ENCODE results near the gene MTR. TPM values are rescaled to one million over a fixed set of nuclear protein-coding genes. Genes with fewer than 3 reads are reported as not detected.

Gene MTR
- 10 to 100 TPM; 21.0 to 44.0 (median 29.3) TPM for total RNA-seq

GRCh38 chr1:236795035-236795756, at the start of gene MTR:
MTR (plus strand) TSS chr1:236795292; CDS start chr1:236795704, 412 bp downstream.
- TF ChIP-seq EP300 (IDR thresholded peaks at IDR 0.05), result no peak
- peak in 3 of 4 donors; percentile 82 to 91 (median 87) for TF ChIP-seq POLR2A (IDR thresholded peaks at IDR 0.05)
- peak in 1 of 6 experiments; percentile 17 for TF ChIP-seq CTCF (IDR thresholded peaks at IDR 0.05)
- peak; percentile 72 to 83 for TF ChIP-seq POLR2AphosphoS5 (IDR thresholded peaks at IDR 0.05)
- WGBS, 2 donors, result 0 to 3% methylated on average over 16 to 38 of the region's 67 CpGs
- Histone ChIP-seq H3K27ac (peak within 1 kb of the TSS; percentile 89 to 94 (median 89)), H3K36me3 (no peaks in the 10 kb centered on the region), H3K4me3 (peak within 1 kb of the TSS; percentile 68 to 94 (median 82)), H3K9me3 (no peaks in the 10 kb centered on the region), H3K4me1 (peaks cover 11 to 30% (median 18%) of the 10 kb centered on the region in 4 donors), H3K27me3 (no peaks in the 10 kb centered on the region)
- ATAC-seq (ENCODE audit: low FRiP score in 2 of 2) (peak; percentile 99 to 100), DNase-seq (peak; percentile 95 to 98)

DNA sequence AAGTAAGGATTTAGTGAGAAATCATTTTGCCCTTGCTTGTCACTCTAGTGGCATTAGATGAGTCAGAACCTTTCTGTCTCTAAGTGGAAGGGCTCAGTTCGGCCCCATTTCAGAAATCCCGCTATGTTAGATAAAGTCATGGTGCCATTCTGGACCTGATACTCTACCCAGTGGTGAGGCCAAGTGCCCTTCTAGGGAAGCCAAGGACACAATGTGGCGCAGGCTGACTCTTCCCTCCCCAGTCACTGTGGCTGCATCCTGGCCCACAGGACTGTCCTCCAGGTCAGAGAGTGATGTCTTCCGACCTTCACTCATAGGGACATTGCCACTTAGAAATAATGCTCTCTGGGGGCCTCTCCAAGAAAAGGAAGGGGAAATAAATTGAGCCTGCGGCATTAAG, 48.3 kb upstream of the MTR start:
- TF ChIP-seq CTCF (IDR thresholded peaks at IDR 0.05) (no peak), EP300 (IDR thresholded peaks at IDR 0.05) (no peak), POLR2AphosphoS5 (IDR thresholded peaks at IDR 0.05) (no peak), POLR2A (IDR thresholded peaks at IDR 0.05) (no peak)
- H3K4me1 ChIP-seq, result no peaks in the 10 kb centered on the region
- no peaks in the 10 kb centered on the region for H3K9me3 ChIP-seq
- WGBS, 2 donors, result 87 to 88% methylated on average over 5 of the region's 5 CpGs
- DNase-seq (no peak), ATAC-seq (ENCODE audit: low FRiP score in 2 of 2) (no peak)
- no peak overlapping the region for H3K4me3 ChIP-seq
- no peak overlapping the region for H3K27ac ChIP-seq
- H3K27me3 ChIP-seq, result no peaks in the 10 kb centered on the region
- H3K36me3 ChIP-seq, result peaks cover 0 to 3% (median 0%) of the 10 kb centered on the region in 4 donors

DNA sequence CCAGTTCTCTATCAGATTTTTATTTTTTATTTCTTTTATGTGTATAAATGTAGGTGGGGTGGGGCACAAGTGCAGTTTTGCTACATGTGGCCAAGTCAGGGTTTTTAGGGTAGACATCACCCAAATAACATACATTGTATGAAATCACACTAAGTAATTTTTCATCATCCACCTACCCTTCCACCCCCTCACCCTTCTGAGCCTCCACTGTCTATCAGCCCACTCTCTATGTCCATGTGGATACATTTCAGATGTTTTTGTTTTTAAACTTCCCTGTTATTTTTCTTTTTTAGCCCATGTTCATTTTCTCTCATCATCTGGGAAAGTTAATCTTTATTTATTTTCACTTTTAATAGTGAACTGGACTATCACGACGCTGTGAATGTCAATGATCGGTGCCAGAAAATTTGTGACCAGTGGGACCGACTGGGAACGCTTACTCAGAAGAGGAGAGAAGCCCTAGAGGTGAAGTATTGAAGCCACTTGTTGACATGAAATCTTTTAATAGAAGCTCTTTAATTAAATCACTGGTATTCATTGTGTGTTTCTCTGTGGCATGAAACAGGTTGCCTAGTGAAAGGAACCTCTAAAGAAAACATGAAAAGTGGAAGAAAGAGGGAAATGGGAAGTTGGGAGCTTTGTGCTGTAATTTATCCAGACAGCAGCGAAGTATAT, 47.6 kb upstream of the MTR start:
- DNase-seq (no peak), ATAC-seq (ENCODE audit: low FRiP score in 2 of 2) (no peak)
- H3K27ac ChIP-seq, result no peak overlapping the region
- peaks cover 0 to 3% (median 0%) of the 10 kb centered on the region in 4 donors for H3K36me3 ChIP-seq
- 85 to 90% methylated on average over 6 of the region's 6 CpGs for WGBS, 2 donors
- no peaks in the 10 kb centered on the region for H3K4me1 ChIP-seq
- no peak for TF ChIP-seq CTCF (IDR thresholded peaks at IDR 0.05)
- no peak for TF ChIP-seq POLR2A (IDR thresholded peaks at IDR 0.05)
- no peak for TF ChIP-seq EP300 (IDR thresholded peaks at IDR 0.05)
- TF ChIP-seq POLR2AphosphoS5 (IDR thresholded peaks at IDR 0.05), result no peak
- H3K4me3 ChIP-seq, result no peak overlapping the region
- H3K9me3 ChIP-seq, result no peaks in the 10 kb centered on the region
- H3K27me3 ChIP-seq, result no peaks in the 10 kb centered on the region

DNA sequence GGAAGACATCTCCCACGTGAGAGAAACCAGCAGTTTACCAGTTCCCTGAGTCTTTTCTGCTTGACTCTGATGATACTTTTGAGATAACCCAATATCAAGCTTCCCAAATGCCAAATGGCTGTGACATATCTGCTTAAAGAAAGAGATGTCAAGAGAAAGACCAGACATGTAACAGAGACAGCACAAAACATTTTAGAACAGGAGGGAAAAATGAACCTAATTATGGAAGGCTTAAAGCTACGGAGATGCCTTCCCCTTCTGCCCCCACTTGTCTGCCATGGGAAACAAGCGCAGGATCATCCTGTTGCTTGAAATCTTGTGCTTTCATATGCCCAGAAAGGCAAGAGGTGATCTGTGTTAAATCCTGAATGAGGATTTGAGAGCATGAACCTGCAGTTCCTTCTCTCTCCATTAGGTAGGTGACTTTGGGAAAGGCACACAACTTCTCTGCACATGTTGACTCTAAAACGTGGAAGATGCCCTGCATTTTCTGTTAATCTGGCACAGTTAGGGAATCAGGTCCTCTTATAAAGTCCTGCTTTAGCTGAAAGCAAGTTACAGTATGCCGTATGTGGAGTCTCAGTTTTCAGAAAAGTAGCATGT, 46.7 kb upstream of the MTR start:
- WGBS, 2 donors, result 69 to 79% methylated on average over 5 of the region's 5 CpGs
- TF ChIP-seq CTCF (IDR thresholded peaks at IDR 0.05), result no peak
- no peak for TF ChIP-seq POLR2AphosphoS5 (IDR thresholded peaks at IDR 0.05)
- no peak for TF ChIP-seq EP300 (IDR thresholded peaks at IDR 0.05)
- Histone ChIP-seq H3K27ac (no peak overlapping the region), H3K27me3 (no peaks in the 10 kb centered on the region), H3K4me1 (no peaks in the 10 kb centered on the region), H3K36me3 (peaks cover 0 to 3% (median 0%) of the 10 kb centered on the region in 4 donors), H3K9me3 (no peaks in the 10 kb centered on the region), H3K4me3 (no peak overlapping the region)
- DNase-seq (no peak), ATAC-seq (ENCODE audit: low FRiP score in 2 of 2) (no peak)
